Neuronal stem cell (in vitro differentiated cells): ENCODE results near the gene CYB561D1.

Source experiments
- DNase-seq: peaks from one replicate; pipeline ENCODE4 v3.0.0-alpha.2; 2013; ENCODE audit warnings: low spot score
- H2AFZ ChIP-seq: one replicate; pipeline ENCODE4 v1.6.1; 2013; ENCODE audit warnings: mild to moderate bottlenecking, low read length, inconsistent platforms
- H2AK5ac ChIP-seq: 2 replicates; pipeline ENCODE4 v1.6.1; 2013; ENCODE audit warnings: low read depth, mild to moderate bottlenecking, inconsistent platforms, low read length, moderate library complexity, mixed read lengths
- H2BK120ac ChIP-seq: 2 replicates; pipeline ENCODE4 v1.6.1; 2013; ENCODE audit warnings: low read depth, mild to moderate bottlenecking, inconsistent platforms, low read length, moderate library complexity, mixed read lengths
- H2BK12ac ChIP-seq: one replicate; pipeline ENCODE4 v1.6.1; 2013; ENCODE audit warnings: low read length, inconsistent platforms
- H2BK15ac ChIP-seq: 2 replicates; pipeline ENCODE4 v1.6.1; 2013; ENCODE audit warnings: mild to moderate bottlenecking, low read length, inconsistent platforms, mixed read lengths
- H2BK5ac ChIP-seq: one replicate; pipeline ENCODE4 v1.6.1; 2013; ENCODE audit warnings: inconsistent platforms, mild to moderate bottlenecking, low read length, moderate library complexity
- H3K14ac ChIP-seq: one replicate; pipeline ENCODE4 v1.6.1; 2013; ENCODE audit warnings: low read length, inconsistent platforms
- H3K18ac ChIP-seq: 2 replicates; pipeline ENCODE4 v1.6.1; 2013; ENCODE audit warnings: low read length, inconsistent platforms
- H3K23ac ChIP-seq: 2 replicates; pipeline ENCODE4 v1.6.1; 2013; ENCODE audit warnings: low read depth, mild to moderate bottlenecking, mixed read lengths, low read length, inconsistent platforms; ENCODE audit not compliant: poor library complexity
- H3K27ac ChIP-seq: replicated peaks from 3 replicates; pipeline ENCODE4 v1.5.1; 2013; ENCODE audit warnings: low read length, inconsistent platforms
- H3K27me3 ChIP-seq, 3 experiments: 2 replicates each; pipeline ENCODE4 v1.6.1; 2013; ENCODE audit warnings: low read length in 3 of 3, mild to moderate bottlenecking in 2 of 3, inconsistent platforms in 1 of 3, low read depth in 1 of 3, mixed read lengths in 1 of 3, moderate library complexity in 1 of 3; ENCODE audit not compliant: control insufficient read depth in 3 of 3, insufficient read depth in 3 of 3
- H3K36me3 ChIP-seq, 2 donors: replicated peaks in 1 of 2; 2 replicates each; pipeline ENCODE4 v1.6.1; 2013; ENCODE audit warnings: low read length in 2 of 2; ENCODE audit not compliant: control insufficient read depth in 2 of 2, insufficient read depth in 2 of 2
- H3K4ac ChIP-seq: 2 replicates; pipeline ENCODE4 v1.6.1; 2013; ENCODE audit warnings: inconsistent platforms, mild to moderate bottlenecking, low read length, moderate library complexity
- H3K4me1 ChIP-seq, 2 donors: 1 replicate in 1 of 2; 2 replicates in 1 of 2; pipeline ENCODE4 v1.6.1; 2013; ENCODE audit warnings: low read length in 2 of 2, low read depth in 1 of 2; ENCODE audit not compliant: control insufficient read depth in 2 of 2, insufficient read depth in 1 of 2
- H3K4me2 ChIP-seq: one replicate; pipeline ENCODE4 v1.6.1; 2013; ENCODE audit warnings: mild to moderate bottlenecking, low read length, inconsistent platforms; ENCODE audit not compliant: insufficient read depth, poor library complexity, severe bottlenecking
- H3K4me3 ChIP-seq, 2 donors: 2 replicates each; pipeline ENCODE4 v1.5.1; 2013; ENCODE audit warnings: low read length in 2 of 2, mild to moderate bottlenecking in 2 of 2, inconsistent platforms in 1 of 2, moderate library complexity in 1 of 2
- H3K79me1 ChIP-seq: one replicate; pipeline ENCODE4 v1.6.1; 2013; ENCODE audit warnings: low read depth, mild to moderate bottlenecking, inconsistent platforms, low read length, moderate library complexity
- H3K9ac ChIP-seq: one replicate; pipeline ENCODE4 v1.6.1; 2013; ENCODE audit warnings: mild to moderate bottlenecking, low read depth, low read length, inconsistent platforms; ENCODE audit not compliant: poor library complexity
- H3K9me3 ChIP-seq, 2 donors: replicated peaks in 1 of 2; 2 replicates each; pipeline versions ENCODE3 to v1.6.1; 2013; ENCODE audit warnings: low read length in 2 of 2, mild to moderate bottlenecking in 2 of 2, inconsistent platforms in 1 of 2, low read depth in 1 of 2, mixed read lengths in 1 of 2, moderate library complexity in 1 of 2; ENCODE audit not compliant: control insufficient read depth in 2 of 2, insufficient read depth in 1 of 2
- H4K8ac ChIP-seq: one replicate; pipeline ENCODE4 v1.6.1; 2013; ENCODE audit warnings: low read depth, mild to moderate bottlenecking, inconsistent platforms, low read length, moderate library complexity
- H4K91ac ChIP-seq: one replicate; pipeline ENCODE4 v1.6.1; 2013; ENCODE audit warnings: low read length, low read depth, mild to moderate bottlenecking, inconsistent platforms; ENCODE audit not compliant: poor library complexity
- WGBS, 2 donors: extraction: QIAGEN DNeasy Blood & Tissue Kit; methylation state at CpG; one replicate each; pipeline ENCODE4 v1.1.7; 2013; ENCODE audit warnings: missing lambda C conversion rate in 2 of 2, mixed read lengths in 1 of 2; ENCODE audit not compliant: insufficient read length in 2 of 2, insufficient replicate concordance in 1 of 2; ENCODE audit errors: extremely low coverage in 2 of 2; 5-methylcytosine and 5-hydroxymethylcytosine counted together

The CYB561D1 gene

GRCh38 chr1:109537450-109538178 lies 43.7 kb downstream of the CYB561D1 start:
- peaks cover 0 to 45% (median 0%) of the 10 kb centered on the region in 3 experiments for H3K27me3 ChIP-seq
- no peak overlapping the region for H2BK120ac ChIP-seq
- H3K18ac ChIP-seq = no peak overlapping the region
- no peak for DNase-seq
- no peak overlapping the region for H2BK5ac ChIP-seq
- peaks cover 3 to 6% of the 10 kb centered on the region in 2 donors for H3K4me1 ChIP-seq
- H3K4ac ChIP-seq = no peak overlapping the region
- no peak overlapping the region for H2BK15ac ChIP-seq
- H3K9me3 ChIP-seq = no peaks in the 10 kb centered on the region
- H3K27ac ChIP-seq = no peak overlapping the region
- no peak overlapping the region for H4K91ac ChIP-seq
- no peak overlapping the region for H2AFZ ChIP-seq
- no CpG with 5 or more reads among the region's 9 CpGs for WGBS, 2 donors
- no peak overlapping the region for H3K4me3 ChIP-seq
- no peak overlapping the region for H2AK5ac ChIP-seq
- no peak overlapping the region for H2BK12ac ChIP-seq
- no peaks in the 10 kb centered on the region for H3K36me3 ChIP-seq
- no peak overlapping the region for H3K23ac ChIP-seq
- no peak overlapping the region for H4K8ac ChIP-seq
- H3K79me1 ChIP-seq = no peaks in the 10 kb centered on the region
- H3K4me2 ChIP-seq = no peak overlapping the region
- no peak overlapping the region for H3K14ac ChIP-seq
- H3K9ac ChIP-seq = no peak overlapping the region

- Histone ChIP-seq H3K14ac (no peak overlapping the region), H2AK5ac (no peak overlapping the region), H3K4me3 (no peak overlapping the region), H2BK120ac (peak overlapping the region; percentile 18), H3K23ac (no peak overlapping the region), H3K36me3 (no peaks in the 10 kb centered on the region), H3K27ac (no peak overlapping the region), H3K9me3 (no peaks in the 10 kb centered on the region), H3K27me3 (peaks cover 0 to 45% (median 0%) of the 10 kb centered on the region in 3 experiments), H2BK12ac (no peak overlapping the region), H3K9ac (peak overlapping the region; percentile 75), H3K79me1 (no peaks in the 10 kb centered on the region), H3K4me2 (no peak overlapping the region), H2AFZ (no peak overlapping the region), H2BK15ac (no peak overlapping the region), H3K4ac (no peak overlapping the region), H4K8ac (no peak overlapping the region), H4K91ac (no peak overlapping the region), H3K18ac (no peak overlapping the region), H2BK5ac (no peak overlapping the region), H3K4me1 (peaks cover 2 to 5% of the 10 kb centered on the region in 2 donors)
- no peak for DNase-seq
- WGBS, 2 donors = no CpG with 5 or more reads among the region's 9 CpGs
Observed at GRCh38 chr1:109538827-109539555, 45.1 kb downstream of the CYB561D1 start.

GRCh38 chr1:109539676-109540075 lies 45.8 kb downstream of the CYB561D1 start, which contains the start of gene GPR61:
GPR61 (plus strand) TSS chr1:109539872; CDS start chr1:109543023, 3,151 bp downstream.
- H3K27me3 ChIP-seq = peaks cover 0 to 45% (median 0%) of the 10 kb centered on the region in 3 experiments
- no peak within 1 kb of the TSS for H2BK15ac ChIP-seq
- H4K91ac ChIP-seq = no peak within 1 kb of the TSS
- no peak within 1 kb of the TSS for H3K18ac ChIP-seq
- H2BK5ac ChIP-seq = no peak within 1 kb of the TSS
- H3K4me1 ChIP-seq = peaks cover 2 to 5% of the 10 kb centered on the region in 2 donors
- H2BK120ac ChIP-seq = peak within 1 kb of the TSS; percentile 18
- H3K9ac ChIP-seq = peak within 1 kb of the TSS; percentile 75
- H2BK12ac ChIP-seq = no peak within 1 kb of the TSS
- no peaks in the 10 kb centered on the region for H3K36me3 ChIP-seq
- H3K4me3 ChIP-seq = no peak within 1 kb of the TSS
- no peak within 1 kb of the TSS for H3K4ac ChIP-seq
- no peak within 1 kb of the TSS for H3K23ac ChIP-seq
- no peaks in the 10 kb centered on the region for H3K79me1 ChIP-seq
- H4K8ac ChIP-seq = no peak within 1 kb of the TSS
- no CpG with 5 or more reads among the region's 7 CpGs for WGBS, 2 donors
- no peak within 1 kb of the TSS for H3K14ac ChIP-seq
- H3K9me3 ChIP-seq = no peaks in the 10 kb centered on the region
- H3K4me2 ChIP-seq = no peak within 1 kb of the TSS
- no peak for DNase-seq
- H2AFZ ChIP-seq = peak within 1 kb of the TSS; percentile 47
- H2AK5ac ChIP-seq = no peak within 1 kb of the TSS
- H3K27ac ChIP-seq = no peak within 1 kb of the TSS

- no peak for DNase-seq
- H3K14ac ChIP-seq = no peak overlapping the region
- H2BK12ac ChIP-seq = no peak overlapping the region
- H3K79me1 ChIP-seq = no peaks in the 10 kb centered on the region
- H2AK5ac ChIP-seq = no peak overlapping the region
- H3K4ac ChIP-seq = no peak overlapping the region
- H4K8ac ChIP-seq = no peak overlapping the region
- H3K27ac ChIP-seq = no peak overlapping the region
- no peaks in the 10 kb centered on the region for H3K9me3 ChIP-seq
- no peak overlapping the region for H2BK15ac ChIP-seq
- no peak overlapping the region for H4K91ac ChIP-seq
- no peak overlapping the region for H2BK5ac ChIP-seq
- no peak overlapping the region for H2BK120ac ChIP-seq
- no peak overlapping the region for H3K4me3 ChIP-seq
- no peaks in the 10 kb centered on the region for H3K36me3 ChIP-seq
- H3K9ac ChIP-seq = no peak overlapping the region
- WGBS, 2 donors = no CpG with 5 or more reads among the region's 3 CpGs
- H2AFZ ChIP-seq = no peak overlapping the region
- no peak overlapping the region for H3K4me2 ChIP-seq
- peaks cover 0 to 41% (median 0%) of the 10 kb centered on the region in 3 experiments for H3K27me3 ChIP-seq
- H3K23ac ChIP-seq = no peak overlapping the region
- peaks cover under 1 to 2% of the 10 kb centered on the region in 2 donors for H3K4me1 ChIP-seq
- H3K18ac ChIP-seq = no peak overlapping the region
Observed at GRCh38 chr1:109541102-109541501, 47.2 kb downstream of the CYB561D1 start.
